Cerebellar cortex (tissue), 1 donor: Measurements from ENCODE around the gene KDM3B.

ENCODE experiments used
- DNase-seq: peaks from one replicate; pipeline ENCODE4 v3.0.0-alpha.2; 2015; ENCODE audit warnings: low spot score

KDM3B gene

DNA sequence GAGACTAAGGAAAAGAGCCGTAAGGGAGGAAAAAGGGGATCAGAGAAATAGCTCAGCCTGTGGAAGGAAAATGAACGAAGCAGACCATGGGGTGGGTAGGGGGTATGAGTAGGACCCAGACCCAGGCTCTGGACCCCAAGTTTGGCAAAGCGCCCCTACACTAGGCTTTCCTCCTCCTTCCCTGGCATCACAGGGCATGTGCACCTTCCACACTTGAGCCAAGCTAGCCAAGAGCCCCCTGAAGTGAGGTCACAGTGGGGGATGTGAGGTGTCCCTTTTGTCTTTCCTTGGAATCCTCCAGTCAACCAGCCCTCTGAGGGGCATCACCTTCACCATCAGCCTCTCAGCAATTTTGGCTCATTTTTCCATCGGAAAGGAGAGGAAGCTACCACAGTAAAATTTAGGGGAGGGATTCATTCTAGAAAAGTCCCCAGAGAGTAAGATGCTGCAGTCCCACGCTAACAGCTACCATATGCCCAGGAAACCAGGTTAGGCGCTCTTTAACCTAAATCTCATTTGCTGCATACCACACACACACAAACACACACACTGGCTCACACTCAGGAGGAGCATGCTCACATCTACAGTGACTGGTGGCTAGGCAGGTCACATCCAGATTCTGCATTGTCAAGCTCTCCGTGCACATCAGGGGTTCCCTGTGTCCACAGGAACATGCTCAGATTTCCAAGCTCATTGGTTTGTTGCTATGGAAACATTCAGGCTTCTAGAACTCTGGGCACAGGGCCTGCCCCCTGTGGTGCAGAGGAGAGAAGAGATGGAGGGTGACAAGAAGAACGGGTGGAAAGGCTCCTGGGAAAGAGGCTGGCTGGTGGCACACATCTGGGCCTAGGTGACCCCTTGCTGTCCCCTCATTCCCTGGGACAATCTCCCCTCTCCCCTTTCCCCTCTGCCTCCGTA, 96.3 kb downstream of the KDM3B start:
- peak; percentile 95 for DNase-seq

DNA sequence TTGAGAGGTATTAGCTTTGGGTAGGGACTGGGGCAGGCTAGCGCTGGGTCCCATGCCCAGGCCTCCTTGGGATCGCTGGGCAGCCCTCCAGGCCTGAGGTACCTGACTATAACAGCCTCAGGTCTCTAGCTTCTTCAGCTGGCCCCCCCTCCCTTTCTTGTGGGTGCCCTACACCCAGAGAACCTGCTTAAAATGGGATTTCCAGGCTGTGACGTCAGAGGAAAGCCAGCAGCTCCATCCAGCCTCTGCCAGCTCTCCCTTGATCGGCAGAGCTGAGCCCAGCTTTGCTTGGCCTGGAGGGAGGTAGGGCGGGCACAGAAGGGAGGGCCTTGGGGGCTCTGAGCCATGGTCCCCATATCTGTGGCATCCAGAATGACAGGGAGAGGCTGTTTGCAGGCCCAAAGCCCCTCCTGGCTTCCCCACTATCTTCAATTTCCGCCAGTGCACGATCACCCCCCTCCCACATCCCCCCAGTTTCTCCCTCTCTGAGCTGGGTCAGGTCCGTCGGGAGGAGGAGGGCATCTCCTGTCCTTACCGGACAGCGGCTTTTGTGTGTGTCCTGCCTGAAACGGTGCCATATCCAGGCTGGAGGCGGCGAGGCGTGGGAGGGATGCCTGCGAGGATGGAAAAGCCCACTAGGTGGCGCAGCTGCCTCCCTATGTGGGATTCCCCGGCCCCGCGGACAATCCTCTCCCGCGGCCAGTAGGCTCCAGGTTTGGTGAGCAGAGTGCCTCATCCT, 97.2 kb downstream of the KDM3B start:
- DNase-seq, result peak; percentile 92

DNA sequence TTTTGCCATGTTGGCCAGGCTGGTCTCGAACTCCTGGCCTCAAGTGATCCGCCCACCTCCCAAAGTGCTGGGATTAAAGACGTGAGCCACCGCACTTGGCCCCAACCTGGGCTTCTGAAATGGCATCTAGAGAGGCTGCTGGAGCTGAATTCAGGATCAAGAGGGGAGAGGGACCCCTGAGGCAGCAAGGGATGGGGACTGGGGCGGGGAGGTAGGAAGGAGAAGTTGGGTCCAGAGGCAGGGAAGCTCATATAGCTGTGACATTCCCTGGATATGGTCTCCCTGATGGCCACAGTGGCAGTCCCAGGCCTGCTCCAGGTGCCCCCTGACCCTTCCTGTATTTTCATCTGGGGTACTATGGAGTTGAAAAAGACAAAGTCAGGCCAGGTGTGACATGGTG, 98.5 kb downstream of the KDM3B start:
- no peak for DNase-seq

DNA sequence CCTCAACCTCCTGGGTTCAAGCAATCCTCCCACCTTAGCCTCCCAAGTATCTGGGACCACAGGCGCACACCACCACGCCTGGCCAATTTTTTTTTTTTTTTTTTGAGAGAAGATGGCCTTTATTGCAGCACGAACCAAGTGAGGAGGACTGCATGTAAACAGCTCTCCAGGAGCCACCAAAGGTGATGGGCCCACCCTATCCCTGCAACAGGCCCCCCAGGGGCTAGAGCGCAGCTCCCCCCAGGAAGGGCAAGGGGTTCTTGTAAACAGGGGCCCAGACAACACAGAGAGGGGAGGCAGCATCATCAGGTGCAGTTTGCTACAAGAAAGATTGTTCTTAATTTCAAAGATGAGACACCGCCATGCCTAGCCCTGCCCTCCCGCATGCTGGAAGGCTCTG, 100.2 kb downstream of the KDM3B start:
- no peak for DNase-seq

DNA sequence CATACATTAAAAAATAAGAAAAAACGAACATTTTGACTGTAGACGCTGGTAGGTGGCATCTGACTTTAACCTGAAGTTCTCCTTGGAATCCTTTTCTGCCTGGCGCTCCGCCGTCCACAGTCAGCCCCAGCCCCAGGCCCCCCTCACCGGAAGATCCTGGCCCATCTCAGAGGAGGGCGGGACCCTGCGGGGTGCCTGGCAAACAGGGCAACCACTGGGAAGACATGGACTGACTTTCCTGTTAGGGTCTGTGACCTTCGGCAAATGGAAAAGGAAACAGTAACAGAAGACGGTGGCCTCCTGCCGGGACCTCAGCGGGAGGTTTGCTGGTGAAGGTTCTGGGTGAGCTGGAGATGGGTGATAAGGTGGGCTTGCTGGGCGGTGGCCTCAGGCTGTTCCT, 101.1 kb downstream of the KDM3B start:
- DNase-seq, result no peak

GRCh38 chr5:138454121-138454520, 101.6 kb downstream of the KDM3B start:
- no peak for DNase-seq

DNA sequence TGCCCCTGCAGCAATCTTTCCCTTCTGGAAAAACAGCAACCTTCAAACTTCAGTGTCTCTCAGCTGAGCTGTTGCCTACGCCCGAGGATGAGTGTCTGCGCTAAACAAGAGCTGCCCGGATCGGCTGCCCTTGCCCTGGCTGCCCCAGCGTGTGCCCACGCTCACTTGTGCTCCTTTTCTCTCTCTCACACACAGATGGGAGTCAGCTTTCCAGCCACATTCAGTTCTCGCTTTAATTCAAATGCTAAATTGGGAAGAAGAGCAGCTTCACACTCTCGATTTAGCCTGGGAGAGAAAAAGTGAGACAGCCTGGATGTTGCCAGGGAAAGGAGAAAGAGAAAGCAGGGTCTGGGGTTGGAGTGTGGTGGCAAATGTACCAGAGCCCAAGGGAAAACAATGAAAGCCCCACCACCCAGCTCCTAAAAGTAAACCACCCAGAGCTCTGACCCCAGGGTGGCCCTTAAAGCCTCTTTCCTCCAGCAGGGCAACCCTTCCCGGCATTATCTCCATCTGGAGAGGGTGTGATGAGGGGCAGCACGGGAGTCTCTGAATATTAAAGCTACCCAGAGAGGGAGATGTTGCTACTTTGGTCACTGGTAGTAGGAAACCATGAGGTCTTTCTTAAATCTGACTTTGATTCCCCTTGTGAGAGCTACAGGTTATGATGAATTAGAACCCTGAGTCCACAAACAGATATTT, 102.9 kb downstream of the KDM3B start:
- no peak for DNase-seq

GRCh38 chr5:138457531-138458275, 105.2 kb downstream of the KDM3B start:
- DNase-seq, result no peak

DNA sequence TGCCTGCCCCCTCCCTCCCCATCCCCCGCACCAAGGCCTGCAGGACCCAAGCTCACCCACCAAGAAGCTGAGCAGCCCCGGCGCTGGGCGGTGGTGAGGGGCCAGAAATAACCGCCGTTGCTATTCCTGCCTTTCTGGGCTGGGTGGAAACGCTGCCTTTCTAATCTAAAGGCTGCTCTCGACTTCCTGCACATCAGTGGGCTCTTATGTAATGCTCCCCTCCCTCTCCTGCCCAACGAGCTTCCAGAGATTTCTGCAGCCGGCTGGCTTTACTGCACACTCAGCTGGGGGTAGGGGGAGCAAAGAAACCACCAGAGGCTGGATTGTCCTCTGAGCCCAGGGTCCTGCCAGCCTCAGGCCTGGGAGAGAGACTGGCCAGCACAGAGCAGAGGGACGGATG, 105.9 kb downstream of the KDM3B start:
- DNase-seq, result no peak

DNA sequence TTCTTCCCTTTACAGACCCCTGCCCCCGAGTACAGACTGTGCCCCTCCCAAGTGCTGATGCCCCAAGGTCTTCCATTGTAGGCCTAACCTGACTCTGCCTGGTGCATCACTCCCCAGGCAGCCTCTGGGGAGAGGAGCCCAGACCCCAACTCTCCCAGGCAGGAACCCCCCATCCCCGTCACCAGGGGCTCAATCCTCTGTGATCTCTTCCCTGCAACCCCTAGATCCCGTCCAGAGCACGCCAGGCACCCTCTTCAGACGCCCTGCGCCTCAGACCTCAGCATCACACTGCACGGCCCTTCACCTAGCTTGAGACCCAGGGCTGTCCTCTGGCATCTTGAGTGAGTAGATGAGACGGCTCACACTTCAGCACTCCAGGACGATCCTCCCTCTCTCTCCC, 106.4 kb downstream of the KDM3B start:
- DNase-seq, result no peak

GRCh38 chr5:138459311-138459933, 106.9 kb downstream of the KDM3B start:
- DNase-seq, result no peak

DNA sequence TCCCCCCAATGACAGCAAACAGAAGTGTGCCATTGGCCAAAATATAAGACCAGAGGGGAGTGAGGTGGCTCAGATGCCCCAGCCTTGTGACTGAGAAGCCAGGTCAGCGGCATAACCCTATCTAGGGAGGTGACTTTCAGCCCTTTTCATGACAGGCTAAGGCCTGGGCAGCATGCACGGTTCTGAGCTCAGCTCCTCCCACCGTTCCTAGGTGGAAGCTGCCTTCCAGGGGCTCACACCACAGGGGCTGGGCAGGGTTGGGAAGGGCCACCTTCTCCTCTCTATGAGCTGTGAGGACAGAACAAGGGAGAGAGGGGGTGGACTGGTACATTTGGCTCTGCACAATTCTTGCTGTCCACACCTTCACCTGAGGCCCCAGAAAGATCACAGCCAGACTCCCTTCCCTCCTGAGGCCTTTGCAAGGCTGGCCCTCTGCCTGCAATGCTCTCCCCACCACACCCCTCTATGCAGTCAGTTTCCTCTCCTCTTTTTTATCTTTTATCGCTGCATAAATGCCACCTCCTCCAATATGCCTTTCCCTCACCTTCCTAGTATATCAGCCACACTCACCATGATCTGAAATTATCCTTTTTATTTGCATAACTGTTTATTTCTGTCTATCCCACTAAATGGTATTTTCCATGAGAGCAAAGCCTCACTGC, 107.7 kb downstream of the KDM3B start:
- DNase-seq, result no peak

DNA sequence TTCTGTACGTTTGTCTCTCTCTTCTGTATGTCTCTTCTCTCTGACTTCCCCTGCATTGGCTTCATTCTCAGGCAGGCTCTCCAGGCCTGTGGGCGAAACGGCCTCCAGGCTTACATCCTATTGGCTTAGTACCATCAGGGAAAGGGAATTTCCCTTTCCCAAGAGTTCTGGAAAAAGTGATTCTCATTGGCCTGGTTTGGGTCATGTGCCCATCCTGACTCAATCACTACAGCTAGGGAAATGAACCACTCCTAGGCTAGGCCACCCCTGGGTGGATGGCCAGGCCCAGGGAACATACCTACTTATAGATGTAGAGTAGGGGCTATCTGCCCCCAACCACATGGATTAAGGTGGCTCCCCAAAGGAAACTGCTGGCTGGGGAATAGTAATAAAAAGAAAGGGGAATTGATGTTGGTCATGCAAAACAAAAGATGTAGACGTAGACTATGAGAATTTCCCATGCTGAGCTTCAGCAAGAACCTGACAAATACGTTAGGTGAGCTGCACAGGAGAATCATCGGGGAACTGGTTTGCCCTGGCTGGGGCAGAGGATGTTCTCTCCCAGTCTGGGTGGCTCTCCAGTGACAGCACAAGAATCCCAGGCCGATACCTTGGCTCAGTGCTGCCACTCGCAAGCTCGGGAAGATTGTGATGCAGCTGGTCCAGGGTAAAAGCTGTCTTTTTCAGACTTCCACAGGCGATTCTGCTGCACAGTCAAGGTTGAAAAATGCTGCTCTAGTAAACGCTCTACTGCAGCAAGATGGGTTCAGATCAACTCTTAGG, 109.0 kb downstream of the KDM3B start:
- no peak for DNase-seq

DNA sequence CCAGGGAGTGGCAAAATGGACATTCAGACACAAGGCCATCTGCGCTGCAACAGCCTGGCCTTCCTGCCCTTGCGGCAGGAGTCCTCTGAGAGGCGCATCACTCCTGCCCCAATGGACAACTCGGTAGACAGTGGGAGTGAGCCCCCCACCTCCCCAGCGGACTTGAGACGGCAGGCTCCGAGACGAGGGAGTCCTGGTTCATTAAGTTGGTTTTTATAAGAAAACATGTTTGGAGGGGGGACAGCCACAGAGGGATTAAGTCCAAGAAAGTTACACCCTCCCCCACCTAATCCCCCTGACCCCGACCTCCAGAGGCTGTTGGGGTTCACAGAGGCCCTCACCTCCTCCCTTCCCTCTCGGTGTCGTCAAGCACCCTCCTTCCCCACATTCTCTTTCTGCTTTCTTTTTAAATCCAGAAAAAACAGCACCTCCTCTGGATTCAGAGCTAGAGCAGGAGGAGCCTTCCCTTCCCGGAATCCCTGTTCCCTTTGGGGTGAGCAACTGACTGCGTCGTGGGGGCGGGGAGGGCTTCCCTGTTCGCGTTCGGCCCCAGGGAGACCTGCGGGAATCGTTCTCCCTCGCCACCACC, 111.0 kb downstream of the KDM3B start:
- no peak for DNase-seq

DNA sequence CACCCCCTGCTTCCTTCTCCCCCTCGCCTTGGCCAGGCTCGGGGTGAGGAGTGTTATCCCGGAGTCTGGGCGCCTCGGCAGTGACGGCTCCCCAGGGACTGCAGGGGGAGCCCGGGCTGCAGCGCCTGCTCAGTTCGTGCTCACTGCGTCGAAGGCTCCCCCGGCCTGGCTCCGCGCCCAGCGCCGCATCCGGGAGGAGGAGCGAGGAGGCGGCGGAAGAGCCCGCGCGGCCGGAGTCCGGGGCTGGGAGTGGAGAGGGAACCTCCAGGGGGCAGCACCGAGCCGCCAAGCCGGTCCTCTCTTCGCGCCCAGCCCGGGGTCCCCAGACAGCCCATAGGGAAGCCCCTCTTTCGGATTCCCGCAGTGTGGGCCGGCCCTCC, 111.5 kb downstream of the KDM3B start:
- DNase-seq, result peak; percentile 90

DNA sequence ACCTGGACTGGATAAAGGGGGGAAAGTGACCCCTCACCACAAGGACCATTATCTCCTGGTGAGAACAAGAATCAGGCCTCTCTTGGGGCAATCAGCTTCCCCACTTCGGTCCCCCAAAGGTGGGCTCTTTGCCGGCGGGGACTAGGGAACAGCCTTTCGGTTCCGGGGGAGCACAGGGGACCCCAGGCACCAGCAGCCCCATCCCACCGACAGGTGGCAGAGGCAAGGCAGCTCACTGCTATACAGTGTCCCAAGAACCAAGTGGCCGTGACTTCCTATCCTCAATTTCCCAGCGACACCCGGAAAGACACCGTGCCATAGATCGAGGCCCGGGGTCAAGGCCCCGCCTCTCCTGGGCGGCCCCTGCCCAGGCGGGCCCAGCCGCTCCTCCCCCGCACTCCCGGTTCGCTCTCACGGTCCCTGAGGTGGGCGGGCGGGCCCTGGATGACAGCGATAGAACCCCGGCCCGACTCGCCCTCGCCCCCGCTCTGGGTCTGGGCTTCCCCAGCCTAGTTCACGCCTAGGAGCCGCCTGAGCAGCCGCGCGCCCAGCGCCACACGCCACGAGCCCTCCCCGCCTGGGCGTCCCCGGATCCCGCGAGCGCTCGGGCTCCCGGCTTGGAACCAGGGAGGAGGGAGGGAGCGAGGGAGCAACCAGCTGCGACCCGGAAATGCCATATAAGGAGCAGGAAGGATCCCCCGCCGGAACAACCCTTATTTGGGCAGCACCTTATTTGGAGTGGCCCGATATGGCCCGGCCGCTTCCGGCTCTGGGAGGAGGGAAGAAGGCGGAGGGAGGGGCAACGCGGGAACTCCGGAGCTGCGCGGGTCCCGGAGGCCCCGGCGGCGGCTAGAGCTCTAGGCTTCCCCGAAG, 112.1 kb downstream of the KDM3B start:
- peak; percentile 99 for DNase-seq

DNA sequence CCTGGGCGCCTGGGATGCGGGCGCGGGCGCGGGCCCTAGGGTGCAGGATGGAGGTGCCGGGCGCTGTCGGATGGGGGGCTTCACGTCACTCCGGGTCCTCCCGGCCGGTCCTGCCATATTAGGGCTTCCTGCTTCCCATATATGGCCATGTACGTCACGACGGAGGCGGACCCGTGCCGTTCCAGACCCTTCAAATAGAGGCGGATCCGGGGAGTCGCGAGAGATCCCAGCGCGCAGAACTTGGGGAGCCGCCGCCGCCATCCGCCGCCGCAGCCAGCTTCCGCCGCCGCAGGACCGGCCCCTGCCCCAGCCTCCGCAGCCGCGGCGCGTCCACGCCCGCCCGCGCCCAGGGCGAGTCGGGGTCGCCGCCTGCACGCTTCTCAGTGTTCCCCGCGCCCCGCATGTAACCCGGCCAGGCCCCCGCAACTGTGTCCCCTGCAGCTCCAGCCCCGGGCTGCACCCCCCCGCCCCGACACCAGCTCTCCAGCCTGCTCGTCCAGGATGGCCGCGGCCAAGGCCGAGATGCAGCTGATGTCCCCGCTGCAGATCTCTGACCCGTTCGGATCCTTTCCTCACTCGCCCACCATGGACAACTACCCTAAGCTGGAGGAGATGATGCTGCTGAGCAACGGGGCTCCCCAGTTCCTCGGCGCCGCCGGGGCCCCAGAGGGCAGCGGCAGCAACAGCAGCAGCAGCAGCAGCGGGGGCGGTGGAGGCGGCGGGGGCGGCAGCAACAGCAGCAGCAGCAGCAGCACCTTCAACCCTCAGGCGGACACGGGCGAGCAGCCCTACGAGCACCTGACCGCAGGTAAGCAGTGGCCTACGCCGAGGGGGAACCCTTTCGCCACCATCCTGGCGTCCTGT, 113.0 kb downstream of the KDM3B start, which contains the start of gene EGR1:
Gene EGR1, plus strand, starts transcription at position 219 of the 864 bp plus-strand sequence. Its CDS starts 283 bp downstream, at position 502.
- peak; percentile 98 for DNase-seq
